ENCODE measurements around the gene TMEM198.

TMEM198 gene, protein sequence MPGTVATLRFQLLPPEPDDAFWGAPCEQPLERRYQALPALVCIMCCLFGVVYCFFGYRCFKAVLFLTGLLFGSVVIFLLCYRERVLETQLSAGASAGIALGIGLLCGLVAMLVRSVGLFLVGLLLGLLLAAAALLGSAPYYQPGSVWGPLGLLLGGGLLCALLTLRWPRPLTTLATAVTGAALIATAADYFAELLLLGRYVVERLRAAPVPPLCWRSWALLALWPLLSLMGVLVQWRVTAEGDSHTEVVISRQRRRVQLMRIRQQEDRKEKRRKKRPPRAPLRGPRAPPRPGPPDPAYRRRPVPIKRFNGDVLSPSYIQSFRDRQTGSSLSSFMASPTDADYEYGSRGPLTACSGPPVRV

DNA sequence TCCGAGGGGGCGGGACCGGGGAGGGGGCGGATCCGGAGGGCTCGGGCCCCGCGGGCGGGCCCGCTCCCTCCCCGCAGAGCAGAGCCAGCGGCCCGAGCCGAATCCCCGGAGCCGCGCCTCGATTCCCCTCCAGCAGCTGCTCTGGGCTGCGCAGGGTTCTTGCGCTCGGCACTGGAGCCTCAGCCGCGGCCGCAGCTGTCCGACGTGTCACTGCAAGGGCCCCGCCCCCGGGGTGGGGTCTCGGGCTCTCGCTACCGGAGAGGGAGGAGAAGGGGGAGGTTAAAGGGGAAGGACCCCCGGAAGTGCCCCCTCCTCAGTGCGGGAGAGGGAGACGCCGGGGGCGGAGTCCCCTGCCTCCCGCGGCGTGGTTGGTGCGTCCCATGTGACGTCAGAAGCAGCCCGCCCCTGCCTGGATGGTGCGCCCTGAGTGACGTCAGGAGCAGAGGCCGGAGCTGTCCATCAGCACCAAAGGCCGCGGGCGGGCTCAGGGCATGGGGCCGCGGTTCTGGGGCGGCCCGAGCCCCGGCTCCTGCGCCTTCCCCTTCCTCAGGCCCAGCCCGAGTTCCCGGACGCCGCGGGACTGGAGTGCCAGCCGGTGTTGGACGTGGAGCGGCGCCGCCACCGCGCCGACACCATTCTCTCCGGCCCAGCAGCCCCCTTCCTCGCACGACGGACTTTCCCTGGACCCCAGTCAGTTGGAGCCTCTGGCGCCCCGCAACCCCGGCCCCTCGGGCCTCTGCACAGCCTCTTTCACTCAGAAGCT lies at the start of gene TMEM198, which contains the start of gene CHPF:
Gene TMEM198, plus strand, starts transcription at position 433 of the 763 bp plus-strand sequence. CDS start 700 bp downstream, outside the sequence.
Gene CHPF, minus strand, starts transcription at position 214 of the 763 bp plus-strand sequence. CDS start 271 bp downstream, outside the sequence.
- DNase-seq (ENCODE audit: low read depth in 2 of 2): peak; percentile 76 to 91

DNA sequence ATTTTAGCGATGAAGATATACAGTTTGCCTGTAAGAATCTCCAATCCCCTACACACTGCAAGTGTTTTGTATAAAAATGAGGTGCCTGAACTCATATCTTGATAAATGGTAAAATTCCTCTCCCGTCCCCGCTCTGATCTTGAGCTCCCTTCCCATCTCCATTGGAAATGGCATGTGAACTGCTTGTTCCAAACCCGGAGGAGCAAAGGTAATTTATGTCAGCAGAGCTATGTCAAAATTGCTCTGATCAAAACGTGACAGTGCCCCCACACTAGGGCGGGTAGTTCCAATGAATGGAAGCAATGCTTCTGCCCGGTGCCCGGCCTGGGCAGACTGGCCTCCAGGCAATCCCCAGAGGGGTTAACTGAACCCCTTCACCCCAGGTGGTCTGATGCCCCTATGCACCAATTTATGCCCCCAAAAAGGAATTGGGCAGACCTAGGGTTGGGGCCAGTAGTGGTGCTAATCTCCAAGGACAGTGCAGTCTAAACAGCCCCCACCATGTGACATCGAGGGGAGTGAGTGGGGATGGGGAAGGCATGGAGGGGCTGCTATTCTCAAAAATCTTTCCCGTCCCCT lies 48.8 kb upstream of the TMEM198 start:
- no peak for DNase-seq (ENCODE audit: low read depth in 2 of 2)

DNA sequence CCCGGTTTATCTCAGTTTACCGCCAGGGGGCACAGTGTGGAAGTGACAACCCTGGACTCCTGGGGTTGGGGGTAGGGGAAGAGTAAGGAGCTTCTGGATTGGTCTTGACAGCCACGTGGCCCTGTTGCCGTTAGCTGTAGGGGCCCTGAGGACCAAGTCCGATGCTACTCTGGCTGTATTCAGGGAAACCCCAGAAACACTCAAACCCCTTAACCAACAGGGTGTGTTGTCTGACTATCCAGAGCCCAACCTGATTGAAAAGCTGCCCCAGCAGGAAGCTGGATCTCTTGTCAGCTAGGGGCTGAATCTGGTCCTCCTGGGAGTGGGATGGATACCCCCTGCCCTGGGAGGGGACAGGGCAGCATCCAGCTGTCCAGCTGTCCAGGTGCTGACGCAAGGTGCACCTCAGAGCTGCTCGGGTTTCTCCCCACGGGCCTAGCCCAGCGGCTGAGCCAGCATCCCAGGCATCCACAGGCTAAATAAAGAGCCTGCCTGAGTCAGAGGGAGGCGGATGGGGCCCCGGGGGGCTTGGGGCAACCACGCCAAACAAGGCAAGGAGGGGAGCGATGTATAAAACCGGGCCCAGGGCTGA lies 48.2 kb upstream of the TMEM198 start:
- DNase-seq (ENCODE audit: low read depth in 2 of 2): peak; percentile 37 to 41

DNA sequence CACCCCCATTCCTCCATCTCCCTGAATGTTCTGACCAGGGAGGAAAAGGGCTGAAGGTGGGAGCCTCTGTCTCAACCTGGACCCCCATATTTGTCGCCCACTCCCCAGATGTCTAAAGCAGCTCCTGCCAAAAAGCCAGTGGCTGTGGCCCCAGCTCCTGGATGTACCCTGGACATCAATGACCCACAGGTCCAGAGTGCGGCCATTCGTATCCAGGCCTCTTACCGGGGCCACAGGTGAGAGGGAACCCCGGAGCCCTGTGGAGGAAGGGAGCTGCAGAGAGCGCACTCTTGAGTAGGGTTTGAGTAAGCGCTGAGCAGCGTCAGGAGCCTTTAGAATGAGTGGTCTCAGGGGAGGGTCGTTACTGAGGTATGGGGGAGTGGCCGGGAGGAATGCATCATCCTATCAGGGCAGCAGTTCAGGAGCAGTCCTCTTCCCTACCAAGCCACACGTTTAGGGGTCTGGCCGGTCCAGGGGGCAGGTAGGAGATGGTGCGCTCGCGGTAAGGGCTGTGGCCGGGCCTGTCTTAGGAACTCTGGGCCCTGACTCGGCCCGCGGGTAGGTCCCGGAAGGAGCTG lies 47.5 kb upstream of the TMEM198 start:
- DNase-seq (ENCODE audit: low read depth in 2 of 2): no peak

DNA sequence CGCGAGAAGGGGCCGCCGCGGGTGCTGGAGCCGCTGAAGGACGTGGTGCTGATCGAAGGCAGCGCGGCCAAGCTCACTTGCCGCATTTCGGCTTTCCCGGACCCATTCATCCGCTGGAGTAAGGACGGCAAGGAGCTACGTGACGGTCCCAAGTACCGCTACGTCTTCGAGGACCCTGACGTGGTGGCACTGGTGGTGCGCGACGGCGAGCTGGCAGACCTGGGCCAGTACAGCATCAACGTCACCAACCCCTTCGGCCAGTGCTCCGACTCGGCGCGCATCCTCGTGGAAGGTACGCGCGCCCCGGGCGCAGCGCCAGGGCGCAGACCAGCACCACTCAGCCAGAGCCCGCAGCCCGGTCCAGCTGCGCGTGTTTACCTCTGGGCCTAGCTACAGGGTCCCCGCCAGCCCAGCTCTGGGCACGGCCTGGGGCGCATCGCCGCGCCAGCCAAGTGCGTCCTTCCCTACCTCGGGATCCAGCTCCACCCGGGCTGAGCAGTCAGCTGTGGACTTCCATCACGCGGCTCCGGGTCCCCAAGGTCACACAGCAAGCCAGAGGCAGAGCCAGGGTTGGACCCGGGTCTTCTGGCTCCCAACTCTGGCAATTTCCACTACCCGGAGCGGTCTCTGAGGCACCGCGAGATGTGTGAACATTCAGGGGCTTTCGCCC lies 46.9 kb upstream of the TMEM198 start:
- no peak for DNase-seq (ENCODE audit: low read depth in 2 of 2)

DNA sequence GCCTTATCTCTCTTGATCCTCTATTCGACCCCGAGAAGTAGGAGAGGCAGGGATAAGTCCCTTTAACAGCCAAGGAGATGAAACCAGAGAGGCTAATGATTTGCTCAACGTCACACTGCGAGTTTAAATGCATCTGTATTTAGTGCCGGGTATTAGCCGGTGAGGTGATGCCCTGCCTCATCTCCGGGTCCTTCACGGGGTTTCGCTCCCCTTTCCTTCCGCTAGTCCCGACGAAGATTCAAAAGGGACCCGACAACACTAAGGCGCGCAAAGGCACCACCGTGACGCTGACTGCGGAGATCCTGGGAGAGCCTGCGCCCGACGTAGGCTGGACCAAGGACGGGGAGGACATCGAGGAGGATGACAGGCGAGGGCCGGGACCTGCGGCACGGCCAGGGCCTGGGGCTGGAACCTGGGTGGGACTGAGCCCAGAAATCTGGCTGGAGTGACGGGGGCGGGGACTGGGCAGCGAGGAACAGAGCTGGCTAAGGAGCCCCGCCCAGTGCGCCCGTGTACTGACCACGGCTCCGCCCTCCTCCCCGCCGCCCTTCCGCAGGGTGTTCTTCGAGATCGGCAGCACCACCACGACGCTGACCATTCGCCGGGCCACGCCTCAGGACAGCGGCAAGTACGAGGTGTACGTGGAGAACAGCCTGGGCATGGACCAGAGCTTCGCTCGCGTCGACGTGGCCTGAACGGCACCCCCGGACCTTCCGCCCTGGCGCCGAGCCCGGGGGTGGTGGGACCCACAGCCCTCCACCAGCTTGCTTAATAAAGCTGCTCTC lies 46.1 kb upstream of the TMEM198 start:
- no peak for DNase-seq (ENCODE audit: low read depth in 2 of 2)

DNA sequence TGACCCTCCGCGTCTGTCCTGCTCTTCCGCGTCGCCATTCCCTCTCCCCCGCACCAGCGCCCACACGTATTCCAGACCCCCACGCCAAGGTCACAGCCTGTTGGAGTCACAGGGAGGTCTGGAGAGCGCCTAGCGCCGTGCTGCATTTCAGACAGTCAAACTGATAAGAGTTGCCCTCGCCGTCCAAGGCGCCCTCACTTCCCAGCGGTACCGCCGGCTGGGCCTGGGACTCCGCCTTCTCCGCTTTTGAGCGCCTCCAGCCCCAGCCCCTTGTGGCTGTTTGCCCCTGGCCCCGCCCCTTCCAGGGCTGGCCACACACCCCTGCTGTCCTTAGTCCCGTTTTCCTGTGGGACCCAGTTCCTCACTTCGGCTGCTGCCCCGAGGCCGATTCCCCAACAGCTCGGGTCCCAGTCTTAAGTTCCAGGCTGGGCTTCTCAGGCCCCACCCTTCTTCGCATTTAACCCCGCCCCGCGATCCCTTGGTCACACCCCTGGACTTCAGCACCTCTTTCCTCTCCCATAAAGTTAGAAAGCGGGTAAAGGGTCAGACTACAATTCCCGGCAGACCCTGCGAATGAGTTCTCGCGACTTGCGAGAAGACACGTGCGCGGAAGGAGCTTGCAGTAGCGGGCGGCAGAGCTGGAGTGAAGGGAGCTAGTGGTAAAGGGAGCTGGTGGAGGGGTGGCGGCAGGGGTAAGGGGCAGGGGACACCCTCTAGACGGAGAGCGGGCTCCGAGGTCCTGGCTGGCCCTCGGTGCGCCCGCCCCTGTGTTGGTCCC lies 45.4 kb upstream of the TMEM198 start, which contains the start of gene GMPPA:
Gene GMPPA, plus strand, starts transcription at position 612 of the 778 bp plus-strand sequence. CDS start 1,085 bp downstream, outside the sequence.
- DNase-seq (ENCODE audit: low read depth in 2 of 2): peak; percentile 81 to 86

DNA sequence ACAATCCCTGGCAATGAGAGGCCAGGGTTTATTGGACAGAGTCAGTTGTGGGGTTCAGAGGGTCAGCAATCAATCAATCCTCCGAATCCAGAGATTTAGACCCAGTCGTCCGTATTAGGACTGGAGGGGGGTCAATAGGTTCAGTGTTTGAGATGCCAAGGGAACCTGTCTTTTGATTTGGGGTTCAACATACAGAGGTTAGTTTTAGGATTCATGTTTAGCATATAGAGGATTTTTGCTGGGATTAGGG lies 44.8 kb upstream of the TMEM198 start:
- DNase-seq (ENCODE audit: low read depth in 2 of 2): no peak

DNA sequence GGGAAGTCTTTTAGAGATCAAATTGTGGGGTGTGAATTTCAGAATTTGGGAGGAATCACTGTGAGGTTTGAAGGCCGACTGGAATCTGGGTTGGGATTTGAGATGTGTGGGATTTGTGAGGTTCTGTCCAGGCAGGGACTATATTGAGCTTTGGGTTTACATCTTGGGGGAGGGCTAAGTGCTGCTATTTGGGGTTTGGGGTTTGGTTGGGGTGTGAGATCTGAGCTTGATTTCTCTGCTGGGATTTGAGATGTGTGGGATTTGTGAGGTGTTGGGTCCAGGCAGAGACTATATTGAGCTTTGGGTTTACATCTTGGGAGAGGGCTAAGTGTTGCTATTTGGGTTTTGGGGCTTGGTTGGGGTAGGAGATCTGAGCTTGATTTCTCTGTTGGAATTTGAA lies 44.3 kb upstream of the TMEM198 start:
- no peak for DNase-seq (ENCODE audit: low read depth in 2 of 2)

DNA sequence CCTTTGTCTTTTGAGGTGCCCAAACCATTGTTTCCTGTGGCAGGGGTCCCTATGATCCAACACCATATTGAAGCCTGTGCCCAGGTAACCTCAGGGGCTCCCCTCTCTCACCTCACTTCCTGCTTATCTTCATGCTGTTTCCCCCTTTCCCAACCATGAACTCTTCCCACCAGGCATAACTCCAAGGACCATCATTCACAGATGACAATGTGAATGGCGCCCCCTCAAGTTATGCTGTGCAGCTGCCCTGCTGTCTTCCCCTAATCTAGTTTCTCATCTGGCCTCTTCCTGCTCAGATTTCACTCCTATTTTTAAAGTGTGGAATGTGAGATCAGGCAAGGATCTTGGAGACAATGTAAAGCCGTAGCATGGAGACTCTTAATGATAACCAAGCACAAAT lies 43.7 kb upstream of the TMEM198 start:
- no peak for DNase-seq (ENCODE audit: low read depth in 2 of 2)

DNA sequence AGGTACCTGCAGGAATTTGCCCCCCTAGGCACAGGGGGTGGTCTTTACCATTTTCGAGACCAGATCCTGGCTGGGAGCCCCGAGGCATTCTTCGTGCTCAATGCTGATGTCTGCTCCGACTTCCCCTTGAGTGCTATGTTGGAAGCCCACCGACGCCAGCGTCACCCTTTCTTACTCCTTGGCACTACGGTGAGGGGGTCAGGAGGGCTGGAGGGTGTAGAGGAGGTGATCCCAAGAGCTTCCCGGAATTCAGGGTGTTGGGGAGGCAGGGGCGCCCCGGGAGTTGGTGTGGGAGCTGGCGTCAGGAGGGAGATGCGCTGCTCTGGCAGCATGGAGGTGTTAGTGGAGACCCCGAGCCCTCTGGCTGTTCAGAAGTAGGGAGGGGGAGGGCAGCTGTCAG lies 42.0 kb upstream of the TMEM198 start:
- no peak for DNase-seq (ENCODE audit: low read depth in 2 of 2)

DNA sequence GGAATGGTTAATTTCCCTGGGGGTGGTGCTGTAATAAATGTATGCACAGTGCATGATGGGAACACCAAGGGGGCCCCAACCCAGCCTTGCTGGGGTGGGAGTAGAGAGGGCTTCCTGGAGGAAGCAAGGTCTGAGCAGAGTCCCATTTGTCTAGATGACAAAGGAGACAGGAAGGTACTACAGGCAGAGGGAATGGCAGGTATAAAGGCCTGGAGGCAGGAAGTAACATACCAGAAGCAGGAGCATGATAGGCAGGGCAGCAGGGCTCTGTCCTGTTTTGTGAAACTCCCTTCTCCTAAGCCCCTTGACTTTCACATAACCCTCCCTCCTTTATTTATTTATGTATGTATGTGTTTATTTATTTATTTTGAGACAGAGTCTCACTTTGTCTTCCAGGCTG lies 41.2 kb upstream of the TMEM198 start:
- DNase-seq (ENCODE audit: low read depth in 2 of 2): no peak

DNA sequence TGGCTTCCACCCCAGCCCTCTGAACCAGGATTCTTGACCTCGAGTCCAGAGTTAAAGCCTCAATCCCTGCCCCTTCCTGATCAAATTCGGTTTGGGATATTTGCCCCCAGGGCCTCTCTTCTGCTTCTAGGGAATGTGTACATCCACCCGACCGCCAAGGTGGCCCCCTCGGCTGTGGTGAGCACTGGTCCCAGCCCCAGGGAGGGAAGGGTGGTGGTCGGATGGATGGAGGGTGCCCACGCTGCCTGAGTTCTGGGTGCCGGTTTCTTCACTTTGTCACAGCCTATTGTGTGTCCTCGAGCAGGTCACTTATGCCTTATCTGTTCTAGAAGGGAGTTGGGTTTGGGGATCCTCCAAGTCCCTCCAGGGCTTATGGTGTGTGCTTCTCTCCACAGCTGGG lies 38.2 kb upstream of the TMEM198 start:
- no peak for DNase-seq (ENCODE audit: low read depth in 2 of 2)

DNA sequence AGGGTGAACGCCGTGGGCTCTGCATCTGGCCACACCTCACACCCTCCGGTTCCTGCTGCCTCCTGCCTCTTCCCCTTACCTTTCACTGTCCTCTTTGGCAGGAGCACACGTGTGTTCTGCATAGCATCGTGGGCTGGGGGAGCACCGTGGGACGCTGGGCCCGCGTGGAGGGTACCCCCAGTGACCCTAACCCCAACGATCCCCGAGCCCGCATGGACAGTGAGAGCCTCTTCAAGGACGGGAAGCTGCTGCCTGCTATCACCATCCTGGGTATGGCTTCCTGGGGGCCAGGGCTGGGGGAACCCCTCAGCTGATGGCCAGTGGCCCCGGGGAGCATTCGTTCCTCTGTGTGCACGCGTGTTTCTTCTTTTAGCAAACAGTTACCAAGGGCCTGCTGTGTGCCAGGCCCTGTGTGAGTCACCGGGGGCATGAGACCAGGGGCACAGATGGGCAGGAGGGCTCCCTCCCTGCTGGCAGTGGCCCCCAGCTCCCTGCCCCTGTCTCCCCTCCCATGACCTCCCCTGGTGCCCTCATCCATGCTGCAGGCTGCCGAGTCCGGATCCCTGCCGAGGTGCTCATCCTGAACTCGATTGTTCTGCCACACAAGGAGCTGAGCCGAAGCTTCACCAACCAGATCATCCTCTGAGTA lies 37.6 kb upstream of the TMEM198 start:
- no peak for DNase-seq (ENCODE audit: low read depth in 2 of 2)

DNA sequence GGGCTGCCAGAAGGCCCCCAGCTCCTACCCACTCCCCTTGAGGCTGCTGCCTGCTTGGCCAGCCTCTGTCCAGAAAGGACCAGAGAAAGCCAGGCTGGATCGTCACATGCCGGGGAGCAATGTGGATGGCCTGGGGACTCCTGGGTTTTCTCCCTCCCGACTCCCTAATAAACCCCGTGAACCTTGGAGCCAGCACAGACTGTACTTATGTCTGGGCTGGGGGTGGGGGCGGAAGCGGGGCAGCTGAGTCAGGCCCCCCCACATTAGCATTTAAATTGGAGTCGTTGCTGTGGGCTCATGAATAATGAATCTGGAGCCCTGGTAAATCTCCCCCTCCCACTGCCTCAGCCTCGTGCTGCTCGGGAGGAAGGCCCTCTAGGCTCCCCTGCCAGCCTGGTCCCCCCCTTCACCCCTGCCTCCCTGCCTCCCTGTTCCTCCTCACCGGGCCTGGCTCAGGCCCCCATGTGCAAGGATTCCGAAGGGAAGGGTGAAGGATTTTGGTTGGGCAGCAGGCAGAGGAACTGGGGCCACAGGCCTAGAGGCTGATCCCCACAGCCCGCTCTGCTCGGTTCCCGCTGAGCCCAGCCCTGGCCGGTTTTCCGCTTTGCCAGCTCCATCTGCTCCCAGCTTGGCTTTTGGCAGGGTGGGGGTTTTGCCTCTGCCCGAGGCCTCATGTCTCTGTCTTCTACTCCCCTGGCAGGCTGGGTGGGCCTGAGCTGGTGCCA lies 36.9 kb upstream of the TMEM198 start:
- DNase-seq (ENCODE audit: low read depth in 2 of 2): no peak

DNA sequence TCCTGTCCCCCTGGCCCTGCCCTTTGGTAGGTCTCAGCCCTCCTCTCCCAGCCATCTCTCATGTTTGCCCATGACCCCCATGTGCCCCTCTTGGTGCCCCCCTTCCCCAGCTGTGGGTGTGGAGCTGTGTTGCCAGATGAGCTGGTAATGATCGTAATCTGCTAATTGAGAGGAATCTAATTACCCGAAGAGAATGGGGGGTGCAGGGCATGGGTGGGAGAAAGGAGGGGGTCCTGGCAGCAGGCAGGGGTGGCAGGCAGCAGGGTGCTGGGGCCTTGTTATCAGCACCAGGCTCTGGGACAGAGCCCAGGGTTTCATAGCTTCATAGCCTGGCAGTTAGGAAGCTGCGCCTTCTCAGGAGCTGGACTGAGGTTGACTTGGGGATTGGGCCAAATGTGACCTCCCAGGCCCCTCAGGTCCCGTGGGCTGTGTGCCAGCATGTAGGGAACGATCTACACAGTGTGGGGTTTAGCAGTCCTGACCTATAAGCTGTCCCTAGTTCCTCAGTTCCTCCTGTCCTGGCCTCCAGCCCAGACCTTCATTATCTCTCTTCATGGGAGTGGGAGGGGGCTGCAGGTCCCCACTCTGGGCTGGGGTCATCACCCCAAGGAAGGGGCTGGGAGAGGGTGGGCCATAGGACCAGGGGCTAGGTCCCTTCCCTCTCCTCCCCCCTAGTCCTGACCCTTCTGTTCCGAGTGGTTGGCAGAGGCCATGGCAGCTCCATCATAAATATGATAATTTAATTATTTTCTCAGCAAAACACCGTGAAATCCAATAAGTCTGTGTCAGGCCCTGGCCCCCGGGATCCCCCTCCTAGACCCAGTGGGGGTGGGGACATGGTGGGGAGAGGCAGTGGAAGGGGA lies 36.0 kb upstream of the TMEM198 start:
- DNase-seq (ENCODE audit: low read depth in 2 of 2): no peak

DNA sequence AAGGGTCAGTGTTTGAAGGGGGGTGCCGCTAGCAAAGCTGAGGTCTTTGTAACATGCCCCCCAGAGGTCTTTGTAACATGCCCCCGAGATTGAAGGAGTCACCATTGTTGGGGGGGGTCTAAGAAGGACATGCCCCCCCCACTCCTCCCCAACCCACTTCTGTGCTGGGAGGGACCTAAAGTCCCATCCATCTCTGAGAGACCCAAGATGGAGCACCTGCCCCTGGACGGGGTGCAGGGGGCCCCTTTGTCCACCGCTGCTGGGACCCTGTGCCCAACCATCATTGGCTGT lies 35.4 kb upstream of the TMEM198 start:
- DNase-seq (ENCODE audit: low read depth in 2 of 2): no peak

Measured in stimulated activated CD4-positive, alpha-beta T cell treated with anti-CD3 and anti-CD28 coated beads, Interleukin-1b, Interleukin-23, amount 100 ng/mL, for 4 hours (primary cell).